Stimulated activated CD8-positive, alpha-beta memory T cell treated with anti-CD3 and anti-CD28 coated beads, Interleukin-4, amount 100 ng/mL, for 1 hour (primary cell): ENCODE data around the gene SMLR1.
"Not testable (repeated sequence)": the region's sequence is repeated elsewhere in the genome, so short reads cannot be mapped to it uniquely, and the experiment has no call there.

Experiments
- DNase-seq, 2 donors: peaks; one replicate each; pipeline ENCODE4 v3.0.0-alpha.2; 2020; ENCODE audit warnings: low read depth in 2 of 2, low spot score in 1 of 2

Gene SMLR1

GRCh38 chr6:130827247-130828149 is at the start of gene SMLR1:
TSS of gene SMLR1 (plus strand) at chr6:130827406. CDS start at chr6:130827414, 8 bp downstream.
- DNase-seq = no peak

DNA sequence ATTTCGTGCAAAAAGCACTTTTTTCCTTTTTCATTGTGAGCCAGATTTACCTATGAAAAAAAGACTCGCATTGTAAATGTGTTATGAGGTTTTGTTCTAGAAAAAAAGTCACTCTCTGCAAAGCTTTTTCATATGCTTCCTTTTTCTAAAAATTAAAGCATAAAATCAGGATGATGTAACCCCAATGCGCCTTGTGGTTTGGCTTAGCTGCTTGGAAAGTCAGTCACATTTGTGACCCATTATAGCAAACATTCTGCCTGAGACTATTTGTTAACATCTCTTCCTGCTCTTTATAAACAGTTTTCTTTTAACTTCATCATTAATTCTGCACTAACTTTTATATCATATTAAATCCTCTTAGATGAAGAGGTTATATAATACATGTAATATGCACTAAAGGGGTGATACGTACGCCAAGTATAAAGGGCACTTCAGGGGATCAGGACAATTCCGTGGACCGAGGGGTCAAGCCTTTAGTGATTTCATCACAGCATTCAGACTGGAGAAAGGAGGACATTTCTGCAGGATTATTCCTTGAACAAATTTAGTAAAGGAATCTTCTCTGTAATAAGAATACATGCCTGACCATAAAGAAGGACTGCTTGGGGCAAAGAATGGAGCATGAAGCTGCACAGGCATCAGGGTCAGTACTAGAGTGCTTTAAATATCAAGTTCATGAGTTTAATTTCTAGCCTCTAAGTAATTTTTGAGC is 48.1 kb upstream of the SMLR1 start:
- no peak for DNase-seq

DNA sequence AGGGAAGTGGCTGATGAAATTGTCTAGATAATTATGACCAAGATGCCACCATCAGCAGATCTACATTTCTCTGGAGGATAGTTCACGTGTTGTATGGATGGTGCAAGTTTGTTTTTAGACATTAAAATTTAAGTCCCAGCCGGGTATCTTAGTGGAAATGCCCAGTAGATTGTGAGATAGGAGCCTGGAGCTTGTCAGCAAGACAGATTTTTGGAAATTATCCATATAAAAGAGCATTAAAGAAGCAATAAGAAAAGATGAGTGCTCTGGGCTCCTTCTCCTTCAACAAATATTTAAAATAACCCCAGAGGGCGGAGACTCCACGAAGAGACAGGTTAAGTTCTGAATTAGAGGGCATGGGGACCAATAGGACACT is 47.6 kb upstream of the SMLR1 start:
- no peak for DNase-seq

GRCh38 chr6:130780122-130780521 is 47.1 kb upstream of the SMLR1 start:
- DNase-seq = no peak

DNA sequence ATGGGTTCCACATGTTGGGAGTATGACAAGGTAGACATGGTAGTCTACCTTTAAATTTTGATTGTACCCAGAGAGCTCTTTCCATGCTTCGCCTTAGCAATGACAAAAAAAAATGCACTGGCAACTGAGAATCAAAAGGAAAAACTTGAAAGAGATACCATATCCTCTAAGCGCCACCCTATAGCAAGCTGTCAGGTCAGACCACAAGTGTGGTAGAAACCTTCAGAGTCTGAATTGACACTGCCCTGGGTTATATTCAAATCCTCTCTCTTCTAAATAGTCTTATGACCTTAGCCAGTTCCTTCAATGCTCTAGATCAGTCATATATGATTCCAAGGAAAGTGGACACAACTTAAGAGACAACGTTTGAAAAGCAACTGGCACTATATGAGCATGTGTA is 45.6 kb upstream of the SMLR1 start:
- no peak for DNase-seq

DNA sequence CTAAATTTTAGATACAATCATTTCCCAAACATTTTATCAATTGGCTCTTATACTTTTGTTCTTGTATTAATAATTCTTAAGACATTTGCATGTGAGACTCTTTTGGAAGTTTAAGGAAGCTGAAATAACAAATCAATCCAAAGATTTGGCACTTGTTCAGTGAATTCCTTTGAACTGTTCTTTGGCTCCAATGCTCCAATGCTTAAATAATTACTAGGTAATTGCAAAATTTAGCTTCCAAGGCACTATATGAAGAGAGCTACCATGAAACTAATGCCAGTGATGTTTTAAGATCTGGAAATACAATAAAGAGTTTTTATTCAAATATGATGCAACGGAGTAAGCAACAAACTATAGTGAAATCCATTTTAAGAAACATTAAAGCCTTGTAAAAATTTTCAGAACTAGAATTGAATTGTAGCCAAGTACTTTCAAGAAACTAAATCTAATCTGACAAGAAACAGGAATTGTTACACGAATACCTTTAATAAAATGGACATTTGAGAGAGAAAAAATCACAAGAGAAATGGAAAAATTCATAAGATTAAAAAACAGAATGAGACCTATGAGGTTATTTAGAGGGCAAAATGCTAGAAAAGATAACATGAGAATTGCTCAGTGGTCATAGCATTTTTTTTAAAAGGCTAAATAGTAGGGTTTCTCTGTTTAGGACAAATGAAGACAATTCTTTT is 43.6 kb upstream of the SMLR1 start:
- no peak for DNase-seq

GRCh38 chr6:130787726-130788500 is 39.3 kb upstream of the SMLR1 start:
- DNase-seq = no peak

DNA sequence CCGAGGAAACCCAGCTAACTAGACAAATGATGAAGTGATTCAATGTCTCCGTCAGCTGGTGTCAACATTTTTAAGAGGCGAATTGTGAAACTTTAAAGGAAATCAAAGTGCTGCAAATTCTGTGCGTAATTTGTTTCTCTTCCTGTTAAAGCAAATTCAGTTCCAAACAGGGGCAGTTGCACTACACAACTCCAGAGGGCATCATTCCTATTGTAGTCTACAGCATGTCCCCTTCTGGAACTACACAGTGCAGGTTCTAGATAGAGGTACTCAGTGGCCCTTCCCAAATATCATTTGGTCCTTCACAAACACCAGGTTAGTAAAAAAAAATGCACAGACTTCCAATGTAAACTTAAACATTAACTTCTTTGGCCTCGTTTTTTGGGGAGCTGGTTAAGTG is 38.3 kb upstream of the SMLR1 start:
- DNase-seq = no peak

- no peak for DNase-seq
Observed at GRCh38 chr6:130794010-130794697, 33.1 kb upstream of the SMLR1 start.

- DNase-seq = no peak
Observed at GRCh38 chr6:130794738-130795137, 32.5 kb upstream of the SMLR1 start.

GRCh38 chr6:130796313-130796905 is 30.8 kb upstream of the SMLR1 start:
- DNase-seq = no peak

GRCh38 chr6:130797061-130797460 is 30.1 kb upstream of the SMLR1 start:
- DNase-seq = no peak

GRCh38 chr6:130801368-130801767 is 25.8 kb upstream of the SMLR1 start:
- DNase-seq = not testable (repeated sequence)

- DNase-seq = no peak
Observed at GRCh38 chr6:130810307-130811030, 16.7 kb upstream of the SMLR1 start.

DNA sequence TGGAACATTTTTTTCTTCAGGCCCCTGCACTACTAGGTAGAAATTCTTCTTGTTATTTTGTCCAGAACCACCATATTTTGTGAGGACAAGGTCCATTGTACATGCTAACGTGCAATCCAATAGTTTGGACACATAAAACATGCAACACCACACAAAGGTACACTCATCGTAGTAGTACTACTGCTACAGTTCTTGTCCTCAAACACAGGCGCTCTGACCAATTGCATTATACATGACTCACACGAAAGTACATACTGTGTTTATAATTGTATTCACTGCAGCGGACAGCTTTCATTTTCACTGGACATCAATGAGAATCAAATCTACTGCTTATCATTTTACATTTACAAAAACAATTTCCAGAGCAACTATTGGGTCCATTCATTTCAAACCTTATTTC is 15.3 kb upstream of the SMLR1 start:
- DNase-seq = no peak

- DNase-seq = no peak
Observed at GRCh38 chr6:130814506-130814905, 12.7 kb upstream of the SMLR1 start.

- no peak for DNase-seq
Observed at GRCh38 chr6:130815200-130816071, 11.8 kb upstream of the SMLR1 start.

DNA sequence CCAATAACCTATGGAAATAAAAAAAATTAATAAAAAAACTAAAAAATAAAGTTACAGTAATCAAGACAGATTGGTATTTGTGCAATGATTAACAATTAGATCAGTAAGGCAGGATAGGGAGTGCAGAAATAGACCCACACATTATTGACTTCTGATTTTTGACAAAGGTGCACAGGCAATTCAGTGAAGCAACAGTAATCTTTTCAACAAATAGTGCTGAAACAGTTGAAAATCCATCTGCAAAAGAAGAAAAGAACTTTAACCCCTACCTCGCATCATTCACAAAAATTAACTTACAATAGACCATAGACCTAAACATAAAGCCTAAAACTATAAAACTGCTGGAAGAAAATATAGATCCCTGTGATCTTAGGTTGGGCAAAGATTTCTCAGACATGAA is 4.5 kb upstream of the SMLR1 start:
- DNase-seq = no peak
